ENCODE results near the gene NAA40. TPM values are rescaled to one million over a fixed set of nuclear protein-coding genes. Genes with fewer than 3 reads are reported as not detected.

NAA40 gene
- total RNA-seq, 1 donor from 2014 or later = 4.7 TPM

- Histone ChIP-seq H3K9ac (ENCODE audit: low read depth in 1 of 3, low read length in 3 of 3) (peak overlapping the region in 1 of 3 donors; percentile 43), H3K4me3 (ENCODE audit: low read length in 3 of 3) (no peak overlapping the region), H3K9me3 (ENCODE audit: control insufficient read depth in 3 of 3, low read length in 3 of 3) (no peaks in the 10 kb centered on the region), H3K4me1 (ENCODE audit: control insufficient read depth in 3 of 3, insufficient read depth in 3 of 3, low read length in 3 of 3) (peaks cover 3 to 6% (median 5%) of the 10 kb centered on the region in 3 donors), H3K27me3 (ENCODE audit: control insufficient read depth in 3 of 3, insufficient read depth in 3 of 3, low read length in 3 of 3) (no peaks in the 10 kb centered on the region), H3K36me3 (ENCODE audit: control insufficient read depth in 3 of 3, insufficient read depth in 3 of 3, low read length in 3 of 3) (no peaks in the 10 kb centered on the region), H3K27ac (ENCODE audit: low read depth, low read length) (no peak overlapping the region)
Measured at GRCh38 chr11:63933459-63933858, 5.3 kb upstream of the NAA40 start.

GRCh38 chr11:63937713-63938478 lies 906 bp upstream of the NAA40 start:
- no peaks in the 10 kb centered on the region for H3K36me3 ChIP-seq (ENCODE audit: control insufficient read depth in 3 of 3, insufficient read depth in 3 of 3, low read length in 3 of 3)
- peak overlapping the region; percentile 52 to 81 (median 61) for H3K9ac ChIP-seq (ENCODE audit: low read depth in 1 of 3, low read length in 3 of 3)
- peak overlapping the region; percentile 70 to 91 (median 88) for H3K4me3 ChIP-seq (ENCODE audit: low read length in 3 of 3)
- peaks cover 14 to 27% (median 21%) of the 10 kb centered on the region in 3 donors for H3K4me1 ChIP-seq (ENCODE audit: control insufficient read depth in 3 of 3, insufficient read depth in 3 of 3, low read length in 3 of 3)
- H3K9me3 ChIP-seq (ENCODE audit: control insufficient read depth in 3 of 3, low read length in 3 of 3) = no peaks in the 10 kb centered on the region
- H3K27me3 ChIP-seq (ENCODE audit: control insufficient read depth in 3 of 3, insufficient read depth in 3 of 3, low read length in 3 of 3) = no peaks in the 10 kb centered on the region
- no peak overlapping the region for H3K27ac ChIP-seq (ENCODE audit: low read depth, low read length)

DNA sequence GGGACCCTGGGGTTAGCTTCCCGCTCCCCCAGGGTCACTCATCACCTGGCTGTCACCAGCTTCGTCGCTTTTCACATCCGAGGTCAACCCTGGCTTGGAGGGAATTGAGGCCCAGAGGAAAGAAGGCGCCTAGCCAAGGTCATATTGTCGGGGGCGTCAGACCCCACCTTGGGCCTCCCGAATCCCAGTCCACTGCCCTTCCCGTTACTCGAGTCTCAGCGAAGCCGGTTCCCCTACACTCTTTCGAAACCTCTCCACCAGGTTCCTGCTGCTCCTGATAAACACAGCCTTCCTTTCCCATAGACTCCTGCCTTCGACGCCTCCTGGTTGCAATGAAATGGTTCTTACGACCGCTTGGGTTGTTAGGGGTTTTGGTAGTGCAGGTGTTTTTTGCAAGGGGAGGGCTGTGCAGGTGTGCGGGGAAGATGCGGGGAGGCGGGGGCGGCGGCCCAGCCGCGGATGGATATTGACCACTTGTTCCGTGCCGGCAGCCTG lies 642 bp downstream of the NAA40 start:
- peak overlapping the region; percentile 65 for H3K27ac ChIP-seq (ENCODE audit: low read depth, low read length)
- H3K36me3 ChIP-seq (ENCODE audit: control insufficient read depth in 3 of 3, insufficient read depth in 3 of 3, low read length in 3 of 3) = no peaks in the 10 kb centered on the region
- H3K27me3 ChIP-seq (ENCODE audit: control insufficient read depth in 3 of 3, insufficient read depth in 3 of 3, low read length in 3 of 3) = no peaks in the 10 kb centered on the region
- no peaks in the 10 kb centered on the region for H3K9me3 ChIP-seq (ENCODE audit: control insufficient read depth in 3 of 3, low read length in 3 of 3)
- peak overlapping the region; percentile 79 to 88 (median 79) for H3K9ac ChIP-seq (ENCODE audit: low read depth in 1 of 3, low read length in 3 of 3)
- H3K4me1 ChIP-seq (ENCODE audit: control insufficient read depth in 3 of 3, insufficient read depth in 3 of 3, low read length in 3 of 3) = peaks cover 18 to 35% (median 33%) of the 10 kb centered on the region in 3 donors
- peak overlapping the region; percentile 78 to 91 (median 88) for H3K4me3 ChIP-seq (ENCODE audit: low read length in 3 of 3)

GRCh38 chr11:63940786-63941185 lies 2.0 kb downstream of the NAA40 start:
- Histone ChIP-seq H3K27me3 (ENCODE audit: control insufficient read depth in 3 of 3, insufficient read depth in 3 of 3, low read length in 3 of 3) (no peaks in the 10 kb centered on the region), H3K4me3 (ENCODE audit: low read length in 3 of 3) (no peak overlapping the region), H3K36me3 (ENCODE audit: control insufficient read depth in 3 of 3, insufficient read depth in 3 of 3, low read length in 3 of 3) (no peaks in the 10 kb centered on the region), H3K9me3 (ENCODE audit: control insufficient read depth in 3 of 3, low read length in 3 of 3) (no peaks in the 10 kb centered on the region), H3K4me1 (ENCODE audit: control insufficient read depth in 3 of 3, insufficient read depth in 3 of 3, low read length in 3 of 3) (peaks cover 32 to 48% (median 46%) of the 10 kb centered on the region in 3 donors), H3K27ac (ENCODE audit: low read depth, low read length) (peak overlapping the region; percentile 39), H3K9ac (ENCODE audit: low read depth in 1 of 3, low read length in 3 of 3) (peak overlapping the region in 2 of 3 donors; percentile 0 to 19)

DNA sequence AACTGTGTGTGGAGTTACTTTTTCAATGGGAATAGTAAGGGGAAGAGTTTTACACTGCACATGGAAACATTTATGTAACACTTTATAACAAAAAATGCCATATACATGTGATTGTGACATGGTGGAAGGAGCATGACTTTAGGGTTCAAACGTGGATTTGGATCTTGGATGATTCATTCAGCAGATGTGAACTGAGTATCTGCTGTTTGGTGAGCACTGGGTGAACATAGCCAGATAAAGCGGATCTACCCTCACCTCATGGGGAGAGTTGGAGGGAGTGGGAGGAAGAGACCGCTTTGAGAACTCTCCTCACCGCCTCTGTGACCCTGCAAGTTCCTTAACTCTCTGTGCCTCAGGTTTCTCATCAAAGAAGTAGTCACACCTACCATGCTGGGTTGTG lies 3.1 kb downstream of the NAA40 start:
- Histone ChIP-seq H3K9me3 (ENCODE audit: control insufficient read depth in 3 of 3, low read length in 3 of 3) (no peaks in the 10 kb centered on the region), H3K9ac (ENCODE audit: low read depth in 1 of 3, low read length in 3 of 3) (no peak overlapping the region), H3K27ac (ENCODE audit: low read depth, low read length) (no peak overlapping the region), H3K27me3 (ENCODE audit: control insufficient read depth in 3 of 3, insufficient read depth in 3 of 3, low read length in 3 of 3) (no peaks in the 10 kb centered on the region), H3K4me3 (ENCODE audit: low read length in 3 of 3) (no peak overlapping the region), H3K36me3 (ENCODE audit: control insufficient read depth in 3 of 3, insufficient read depth in 3 of 3, low read length in 3 of 3) (peaks cover 2 to 8% (median 6%) of the 10 kb centered on the region in 3 donors), H3K4me1 (ENCODE audit: control insufficient read depth in 3 of 3, insufficient read depth in 3 of 3, low read length in 3 of 3) (peaks cover 34 to 52% (median 49%) of the 10 kb centered on the region in 3 donors)

GRCh38 chr11:63942803-63943202 lies 4.0 kb downstream of the NAA40 start:
- Histone ChIP-seq H3K36me3 (ENCODE audit: control insufficient read depth in 3 of 3, insufficient read depth in 3 of 3, low read length in 3 of 3) (peaks cover 2 to 9% (median 7%) of the 10 kb centered on the region in 3 donors), H3K27ac (ENCODE audit: low read depth, low read length) (no peak overlapping the region), H3K4me3 (ENCODE audit: low read length in 3 of 3) (no peak overlapping the region), H3K27me3 (ENCODE audit: control insufficient read depth in 3 of 3, insufficient read depth in 3 of 3, low read length in 3 of 3) (no peaks in the 10 kb centered on the region), H3K4me1 (ENCODE audit: control insufficient read depth in 3 of 3, insufficient read depth in 3 of 3, low read length in 3 of 3) (peaks cover 34 to 52% (median 49%) of the 10 kb centered on the region in 3 donors), H3K9me3 (ENCODE audit: control insufficient read depth in 3 of 3, low read length in 3 of 3) (no peaks in the 10 kb centered on the region), H3K9ac (ENCODE audit: low read depth in 1 of 3, low read length in 3 of 3) (peak overlapping the region in 1 of 3 donors; percentile 69)

DNA sequence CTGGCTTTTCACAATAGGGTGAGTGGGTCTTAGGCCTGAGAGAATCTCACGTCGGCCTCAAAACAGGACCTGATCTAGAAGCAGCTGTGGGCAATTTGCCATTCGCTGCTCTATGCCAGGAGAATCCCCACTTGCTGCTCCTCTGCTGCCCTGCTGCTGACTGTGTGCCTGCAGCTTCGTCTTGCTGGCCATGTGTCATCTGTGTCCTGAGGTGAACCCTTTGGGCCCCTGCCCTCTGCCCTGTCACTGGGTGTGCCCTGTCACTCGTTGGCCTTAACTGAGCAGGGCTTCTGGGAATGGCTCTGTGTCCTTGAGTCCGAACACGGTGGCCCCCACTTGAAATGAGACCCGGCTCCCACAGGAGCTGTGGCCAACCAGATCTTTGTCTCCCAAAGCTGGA lies 6.2 kb downstream of the NAA40 start:
- Histone ChIP-seq H3K4me3 (ENCODE audit: low read length in 3 of 3) (peak overlapping the region; percentile 51 to 67 (median 66)), H3K27me3 (ENCODE audit: control insufficient read depth in 3 of 3, insufficient read depth in 3 of 3, low read length in 3 of 3) (no peaks in the 10 kb centered on the region), H3K9me3 (ENCODE audit: control insufficient read depth in 3 of 3, low read length in 3 of 3) (no peaks in the 10 kb centered on the region), H3K4me1 (ENCODE audit: control insufficient read depth in 3 of 3, insufficient read depth in 3 of 3, low read length in 3 of 3) (peaks cover 24 to 41% (median 36%) of the 10 kb centered on the region in 3 donors), H3K9ac (ENCODE audit: low read depth in 1 of 3, low read length in 3 of 3) (peak overlapping the region; percentile 39 to 83 (median 60)), H3K36me3 (ENCODE audit: control insufficient read depth in 3 of 3, insufficient read depth in 3 of 3, low read length in 3 of 3) (peaks cover 2 to 9% (median 7%) of the 10 kb centered on the region in 3 donors), H3K27ac (ENCODE audit: low read depth, low read length) (peak overlapping the region; percentile 87)

GRCh38 chr11:63945477-63946163 lies 6.8 kb downstream of the NAA40 start:
- Histone ChIP-seq H3K4me1 (ENCODE audit: control insufficient read depth in 3 of 3, insufficient read depth in 3 of 3, low read length in 3 of 3) (peaks cover 21 to 36% (median 30%) of the 10 kb centered on the region in 3 donors), H3K27ac (ENCODE audit: low read depth, low read length) (peak overlapping the region; percentile 87), H3K9me3 (ENCODE audit: control insufficient read depth in 3 of 3, low read length in 3 of 3) (no peaks in the 10 kb centered on the region), H3K4me3 (ENCODE audit: low read length in 3 of 3) (peak overlapping the region; percentile 51 to 67 (median 66)), H3K36me3 (ENCODE audit: control insufficient read depth in 3 of 3, insufficient read depth in 3 of 3, low read length in 3 of 3) (peaks cover 2 to 9% (median 7%) of the 10 kb centered on the region in 3 donors), H3K27me3 (ENCODE audit: control insufficient read depth in 3 of 3, insufficient read depth in 3 of 3, low read length in 3 of 3) (no peaks in the 10 kb centered on the region), H3K9ac (ENCODE audit: low read depth in 1 of 3, low read length in 3 of 3) (peak overlapping the region; percentile 39 to 83 (median 60))

DNA sequence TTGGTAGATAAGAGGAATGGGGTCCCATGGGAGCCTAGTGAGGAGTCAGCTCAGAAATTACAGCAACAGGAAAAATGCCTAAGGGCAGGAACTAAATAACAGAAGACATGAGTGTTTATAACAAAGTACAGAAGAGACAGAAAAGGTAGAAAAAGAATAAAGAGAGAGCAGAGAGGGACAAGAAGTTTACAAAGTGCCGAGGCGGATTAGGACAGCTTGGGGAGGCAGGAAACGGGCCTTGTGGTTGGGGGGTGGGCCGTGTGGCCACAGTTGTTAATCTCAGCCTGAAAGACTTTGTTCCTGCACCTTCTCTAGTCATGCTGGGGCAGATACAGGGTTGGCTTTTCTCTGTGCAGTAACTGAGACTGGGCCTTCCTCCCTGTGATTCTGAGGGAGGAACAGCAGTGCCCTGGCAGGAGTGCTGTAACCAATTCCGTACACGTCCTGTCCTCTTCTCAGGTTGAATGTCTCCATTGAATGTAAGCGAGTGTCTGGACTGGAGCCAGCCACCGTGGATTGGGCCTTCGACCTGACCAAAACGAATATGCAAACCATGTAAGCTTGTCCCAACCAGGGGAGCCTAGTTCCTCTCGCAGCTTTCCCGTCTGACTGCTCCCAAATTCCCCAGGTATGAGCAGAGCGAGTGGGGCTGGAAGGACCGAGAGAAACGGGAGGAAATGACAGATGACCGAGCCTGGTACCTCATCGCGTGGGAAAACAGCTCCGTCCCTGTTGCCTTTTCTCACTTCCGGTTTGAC lies 13.2 kb downstream of the NAA40 start:
- H3K9ac ChIP-seq (ENCODE audit: low read depth in 1 of 3, low read length in 3 of 3) = no peak overlapping the region
- H3K36me3 ChIP-seq (ENCODE audit: control insufficient read depth in 3 of 3, insufficient read depth in 3 of 3, low read length in 3 of 3) = peaks cover 39 to 46% (median 43%) of the 10 kb centered on the region in 3 donors
- no peaks in the 10 kb centered on the region for H3K4me1 ChIP-seq (ENCODE audit: control insufficient read depth in 3 of 3, insufficient read depth in 3 of 3, low read length in 3 of 3)
- no peaks in the 10 kb centered on the region for H3K27me3 ChIP-seq (ENCODE audit: control insufficient read depth in 3 of 3, insufficient read depth in 3 of 3, low read length in 3 of 3)
- H3K4me3 ChIP-seq (ENCODE audit: low read length in 3 of 3) = no peak overlapping the region
- no peak overlapping the region for H3K27ac ChIP-seq (ENCODE audit: low read depth, low read length)
- H3K9me3 ChIP-seq (ENCODE audit: control insufficient read depth in 3 of 3, low read length in 3 of 3) = no peaks in the 10 kb centered on the region
